GM18526 (cell line): Measurements from ENCODE around the gene TSR3.

ENCODE experiments used
- POLR2A ChIP-seq: IDR thresholded peaks from 3 replicates; pipeline ENCODE4 v1.6.1; 2011; ENCODE audit not compliant: insufficient read length; ENCODE audit errors: extremely low read depth

TSR3 gene

DNA sequence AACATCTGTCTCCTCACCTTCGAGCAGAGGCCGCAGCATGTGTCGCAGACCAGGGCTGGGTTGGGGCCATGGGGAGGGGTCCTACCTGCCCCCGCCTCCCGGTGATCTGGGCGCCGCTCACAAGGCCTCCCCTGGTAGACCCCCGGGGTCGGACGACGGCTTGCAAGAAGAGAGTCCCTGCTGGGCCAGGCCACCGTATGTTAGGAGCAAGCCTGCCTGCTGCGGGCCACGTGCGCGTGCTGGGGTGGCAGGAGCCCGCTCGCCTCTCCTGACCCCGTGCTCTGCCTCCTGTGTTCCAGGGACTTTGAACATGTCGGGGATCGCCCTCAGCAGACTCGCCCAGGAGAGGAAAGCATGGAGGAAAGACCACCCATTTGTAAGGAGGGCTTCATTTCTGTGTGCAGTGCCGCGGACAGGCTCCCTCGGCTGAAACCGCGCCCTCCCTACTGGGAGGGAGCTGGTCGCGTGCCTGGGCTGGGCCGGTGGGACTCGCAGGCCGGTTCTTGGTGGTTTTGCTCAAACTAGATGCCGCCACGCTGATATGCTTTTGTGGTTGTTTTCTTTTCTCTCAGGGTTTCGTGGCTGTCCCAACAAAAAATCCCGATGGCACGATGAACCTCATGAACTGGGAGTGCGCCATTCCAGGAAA is 37.8 kb downstream of the TSR3 start:
- no peak for TF ChIP-seq POLR2A

DNA sequence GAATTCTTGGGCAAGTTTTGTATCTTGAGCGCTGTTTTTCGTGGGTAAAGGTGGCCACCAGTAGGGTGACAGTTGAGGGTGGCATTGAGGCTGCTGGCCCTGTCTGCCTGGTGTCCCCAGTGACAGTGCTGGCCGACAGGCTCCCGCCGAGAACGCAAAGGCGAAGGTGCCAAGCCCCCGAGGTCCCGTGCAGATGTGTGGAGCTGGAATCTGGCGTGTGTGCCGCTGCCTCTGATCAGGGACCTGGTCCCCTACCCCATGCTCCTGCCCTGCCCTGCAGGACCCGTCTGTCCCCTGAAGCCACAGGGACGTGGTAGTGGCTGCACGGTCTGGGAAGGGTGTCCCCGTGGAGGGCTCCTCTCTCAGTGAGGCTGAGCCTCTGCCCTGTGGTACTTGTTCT is 38.8 kb downstream of the TSR3 start:
- no peak for TF ChIP-seq POLR2A

- TF ChIP-seq POLR2A, result no peak
Observed at GRCh38 chr16:1312467-1312816, 39.2 kb downstream of the TSR3 start.

- TF ChIP-seq POLR2A, result no peak
Observed at GRCh38 chr16:1311738-1312466, 39.8 kb downstream of the TSR3 start.

DNA sequence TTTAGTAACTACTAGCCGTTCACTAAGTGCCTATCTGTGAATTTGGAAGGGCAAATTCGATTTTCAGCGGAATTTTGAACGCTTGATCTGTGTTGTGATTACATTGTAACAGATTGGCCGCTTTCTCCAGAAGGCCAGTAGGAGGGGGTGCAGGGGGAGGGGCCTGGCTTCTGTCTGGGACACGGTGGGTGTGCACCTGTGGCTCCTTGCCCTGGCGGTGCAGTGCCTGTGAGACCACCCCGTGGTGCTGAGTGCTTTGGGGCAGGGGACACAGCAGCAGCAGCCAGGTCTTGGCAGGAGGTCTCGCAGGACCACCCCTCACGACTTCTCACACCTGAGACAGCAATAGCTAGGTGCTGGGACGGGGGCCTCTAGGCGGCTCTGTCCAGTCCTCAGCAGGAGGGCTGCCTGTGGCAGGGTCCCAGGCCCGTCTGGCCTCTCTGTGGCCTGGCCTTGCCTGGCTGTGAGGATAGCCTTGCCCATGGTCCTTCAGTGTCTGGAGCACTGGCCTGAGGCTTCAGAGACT is 40.4 kb downstream of the TSR3 start:
- no peak for TF ChIP-seq POLR2A

DNA sequence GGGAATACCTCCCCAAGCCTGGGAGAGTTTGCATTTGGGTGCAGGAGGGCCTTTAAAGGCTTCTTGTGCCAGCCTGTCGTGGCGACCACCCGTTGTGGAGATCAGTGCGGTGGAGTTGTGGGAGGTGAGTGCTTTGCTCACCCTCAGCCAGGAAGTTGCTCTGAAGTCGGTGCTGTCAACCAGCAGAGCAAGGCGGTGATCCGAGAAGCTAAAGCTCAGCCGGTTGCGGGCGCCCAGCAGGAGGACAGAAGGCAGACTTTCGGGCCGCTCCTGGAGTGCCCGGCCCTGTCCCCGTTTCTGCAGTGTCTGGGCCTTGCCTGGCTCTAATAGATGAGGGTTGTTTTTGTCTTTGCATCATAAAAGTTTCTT is 40.9 kb downstream of the TSR3 start:
- no peak for TF ChIP-seq POLR2A

DNA sequence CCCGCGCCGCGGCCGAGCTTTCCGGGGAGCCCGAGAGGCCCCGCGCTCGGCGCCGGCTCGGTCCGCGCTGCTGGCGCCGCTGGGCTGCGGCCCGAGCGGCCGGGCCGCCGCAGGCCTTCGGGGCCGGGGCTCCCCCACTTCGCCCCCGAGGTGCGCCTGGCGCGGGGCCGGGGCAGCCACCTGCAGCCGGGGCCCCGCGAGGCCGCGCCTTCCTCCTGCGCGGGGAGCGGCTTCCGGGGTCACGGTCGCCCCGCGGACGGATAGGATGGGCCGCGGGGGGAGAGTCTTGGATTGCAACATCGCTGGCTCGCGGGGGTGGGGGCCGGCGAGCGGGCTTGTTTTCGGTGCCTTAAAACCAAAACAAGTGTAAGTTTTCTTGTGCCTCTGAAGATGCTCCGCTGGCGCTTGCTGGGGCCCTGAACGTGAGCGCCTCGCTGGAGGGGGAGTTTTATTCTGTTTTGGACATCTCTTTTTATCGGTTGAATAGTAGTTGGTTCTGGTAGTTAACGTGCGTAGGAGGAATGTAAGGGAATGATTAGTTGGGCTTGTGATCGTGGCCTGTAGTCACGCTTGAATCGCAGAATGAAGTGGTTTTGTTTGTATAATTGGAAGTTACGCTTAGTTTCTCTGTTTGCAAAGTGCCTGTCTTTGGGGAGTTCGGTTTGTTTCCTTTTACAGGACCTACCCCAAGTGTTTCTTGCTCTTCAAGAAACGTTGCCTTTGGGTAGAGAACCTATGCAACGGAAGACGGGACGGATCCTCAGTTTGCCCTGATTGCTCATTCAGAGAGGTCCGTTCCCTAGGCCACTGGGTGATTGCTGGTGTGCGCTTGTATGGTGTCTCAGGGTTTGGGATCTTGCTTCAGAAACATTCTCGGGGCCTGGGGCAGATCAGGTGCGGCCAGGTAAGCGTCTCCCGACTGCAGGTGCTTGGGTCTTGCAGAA is 41.5 kb downstream of the TSR3 start:
- TF ChIP-seq POLR2A, result no peak

GRCh38 chr16:1308977-1309885 is 42.4 kb downstream of the TSR3 start, which contains the start of gene UBE2I:
Gene UBE2I (plus strand): TSS chr16:1309636. CDS start chr16:1314031, 4,395 bp downstream.
- peak; percentile 69 for TF ChIP-seq POLR2A

DNA sequence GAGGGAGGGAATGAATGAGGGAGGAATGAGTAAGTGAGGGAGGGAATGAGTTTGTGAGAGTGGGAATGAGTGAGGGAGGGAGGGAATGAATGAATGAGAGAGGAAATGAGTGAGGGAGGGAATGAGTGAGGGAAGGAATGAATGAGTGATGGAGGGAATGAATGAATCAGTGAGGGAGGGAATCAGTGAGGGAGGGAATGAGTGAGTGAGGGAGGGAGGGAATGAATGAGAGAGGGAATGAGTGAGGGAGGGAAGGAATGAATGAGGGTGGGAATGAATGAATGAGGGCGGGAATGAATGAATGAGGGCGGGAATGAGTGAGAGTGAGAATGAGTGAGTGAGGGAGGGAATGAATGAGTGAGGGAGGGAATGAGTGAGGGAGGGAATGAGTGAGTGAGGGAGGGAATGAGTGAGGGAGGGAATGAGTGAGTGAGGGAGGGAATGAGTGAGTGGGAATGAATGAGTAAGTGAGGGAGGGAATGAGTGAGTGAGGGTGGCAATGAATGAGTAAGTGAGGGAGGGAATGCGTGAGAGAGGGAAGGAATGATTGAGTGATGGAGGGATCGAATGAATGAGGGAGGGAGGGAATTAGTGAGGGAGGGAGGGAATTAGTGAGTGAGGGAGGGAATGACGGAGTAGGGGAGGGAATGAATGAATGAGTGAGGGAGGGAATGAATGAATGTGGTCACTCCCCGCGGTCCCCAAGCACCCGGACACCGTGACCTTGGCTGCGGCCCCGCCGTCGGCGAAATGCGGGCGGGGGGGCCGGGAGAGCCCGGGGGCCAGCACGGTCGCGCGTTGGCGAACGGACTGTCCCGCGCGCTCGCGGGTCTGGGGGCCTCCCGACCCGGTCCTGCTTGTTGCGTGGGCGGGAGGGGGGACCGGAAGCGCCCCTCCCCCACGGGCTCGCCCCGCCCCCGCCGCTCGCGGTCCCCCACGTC is 43.4 kb downstream of the TSR3 start:
- TF ChIP-seq POLR2A, result peak; percentile 63

DNA sequence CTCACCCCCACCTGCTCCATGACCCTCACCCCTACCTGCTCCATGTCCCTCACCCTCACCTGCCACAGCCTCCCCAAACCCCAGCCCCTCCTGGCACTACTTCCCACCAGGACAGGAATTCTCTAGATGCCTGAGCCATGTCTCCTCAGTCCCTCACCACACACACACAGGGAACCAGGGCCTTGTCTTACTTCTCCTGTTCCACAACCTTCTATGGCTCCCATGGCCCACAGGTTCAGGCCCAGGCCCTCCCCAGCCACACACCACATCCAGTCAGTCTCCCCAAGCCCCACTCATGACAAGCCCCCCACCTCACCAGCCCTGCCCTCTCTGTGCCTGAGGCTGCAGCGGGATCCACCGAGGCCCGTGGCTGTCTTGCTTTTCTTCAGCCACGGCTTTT is 45.3 kb downstream of the TSR3 start:
- TF ChIP-seq POLR2A, result no peak

DNA sequence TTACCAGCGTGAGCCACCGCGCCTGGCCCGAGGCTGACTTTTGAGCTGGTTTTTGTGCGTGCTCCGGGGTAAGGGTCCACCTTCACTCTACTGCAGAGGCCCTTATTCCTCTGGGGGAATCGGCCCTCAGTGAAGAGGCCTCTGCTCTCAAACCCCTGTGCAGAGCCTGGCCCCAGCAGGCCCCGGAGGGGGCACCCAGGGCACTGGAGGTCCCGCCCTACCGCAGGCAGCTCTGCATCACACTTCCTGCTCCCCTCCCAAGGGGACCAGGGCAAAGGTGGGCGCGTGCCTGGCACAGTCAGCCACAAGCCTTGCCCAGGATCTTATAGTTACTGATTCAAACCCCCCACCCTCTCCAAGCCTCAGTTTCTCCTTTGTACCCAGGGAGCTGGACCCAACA is 45.9 kb downstream of the TSR3 start:
- no peak for TF ChIP-seq POLR2A

DNA sequence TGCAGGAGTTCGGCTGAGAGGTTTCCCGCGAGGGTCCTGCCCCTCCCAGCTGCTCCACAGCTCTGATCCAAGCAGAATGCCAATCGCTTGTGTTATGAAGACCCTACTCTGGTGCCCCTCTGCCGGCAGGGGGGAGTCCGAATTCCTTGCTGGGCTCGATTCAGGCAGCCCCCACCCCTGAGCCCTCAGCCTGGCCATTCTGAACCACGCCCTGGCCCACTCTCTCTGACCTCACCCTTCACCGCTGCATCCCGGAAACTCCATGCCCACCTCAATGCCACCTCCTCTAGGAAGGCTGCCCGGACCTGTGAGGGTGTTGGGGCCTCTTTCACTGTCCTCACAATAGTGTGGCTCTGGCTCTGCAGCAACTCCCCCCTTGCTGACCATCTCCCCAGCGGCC is 50.1 kb downstream of the TSR3 start:
- no peak for TF ChIP-seq POLR2A

GRCh38 chr16:1300664-1301476 is 50.8 kb downstream of the TSR3 start:
- TF ChIP-seq POLR2A, result no peak
